Erythroblast (primary cell): ENCODE measurements around the gene MRPS23.

Experiments
- GATA1 ChIP-seq: IDR thresholded peaks from 2 replicates; pipeline ENCODE4 v1.6.1; 2011; ENCODE audit warnings: low read depth, mild to moderate bottlenecking, control low read depth, low read length, moderate library complexity
- POLR2A ChIP-seq: IDR thresholded peaks from 2 replicates; pipeline ENCODE4 v1.6.1; 2011; ENCODE audit warnings: mild to moderate bottlenecking, low read length

DNA sequence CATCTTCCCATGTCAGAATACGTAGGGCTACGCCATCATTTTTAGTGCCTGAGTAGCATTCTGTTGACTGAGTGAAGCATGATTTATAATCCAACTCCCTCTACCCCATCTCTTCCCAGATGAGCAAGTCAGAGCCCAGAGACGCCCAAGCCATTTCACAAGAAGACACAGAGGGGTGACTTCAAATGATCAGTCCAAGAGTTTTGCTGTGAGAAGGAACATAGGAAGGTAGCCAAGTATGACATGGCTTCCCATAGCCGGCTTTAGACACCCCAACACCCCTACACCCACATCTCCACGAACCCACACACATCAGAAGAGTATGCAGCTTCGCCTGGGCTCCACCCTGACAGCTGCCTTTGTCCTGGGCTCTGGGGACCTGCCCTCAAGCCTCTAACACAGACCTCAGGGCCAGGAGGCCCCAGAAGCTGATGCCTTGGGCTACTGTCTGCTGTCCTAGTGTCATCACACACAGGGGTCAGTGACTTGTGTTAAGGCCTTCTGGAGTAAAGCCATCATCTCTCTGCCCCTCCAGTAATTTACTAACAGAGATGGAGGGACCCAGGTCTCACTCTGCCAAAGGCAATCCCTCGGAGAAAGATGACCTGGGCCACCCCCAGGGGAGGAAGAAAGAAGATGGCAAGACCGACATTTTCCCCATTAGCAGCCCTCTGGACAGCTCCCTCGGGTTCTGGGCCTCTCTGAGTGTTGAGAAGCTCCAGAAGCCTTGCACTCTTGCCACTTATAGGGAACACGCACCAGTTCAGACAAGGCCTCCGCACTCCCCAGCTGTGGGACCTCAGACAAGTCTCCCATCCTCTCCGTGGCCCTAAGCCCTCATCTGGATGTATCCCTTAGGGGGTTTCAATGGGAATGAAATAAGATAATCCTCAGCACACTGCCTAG, 38.7 kb upstream of the MRPS23 start:
- TF ChIP-seq POLR2A (no peak), GATA1 (no peak)
